Central memory CD4-positive, alpha-beta T cell (primary cell): ENCODE measurements around the gene POLD1.

Experiments used
- DNase-seq: peaks from one replicate; pipeline ENCODE4 v3.0.0; 2022

Gene POLD1

GRCh38 chr19:50419022-50419579, 35.0 kb downstream of the POLD1 start:
- DNase-seq, result no peak

GRCh38 chr19:50419580-50420035, 35.5 kb downstream of the POLD1 start:
- DNase-seq, result no peak

GRCh38 chr19:50420127-50420526, 36.0 kb downstream of the POLD1 start:
- no peak for DNase-seq

GRCh38 chr19:50420808-50421207, 36.7 kb downstream of the POLD1 start:
- DNase-seq, result no peak

DNA sequence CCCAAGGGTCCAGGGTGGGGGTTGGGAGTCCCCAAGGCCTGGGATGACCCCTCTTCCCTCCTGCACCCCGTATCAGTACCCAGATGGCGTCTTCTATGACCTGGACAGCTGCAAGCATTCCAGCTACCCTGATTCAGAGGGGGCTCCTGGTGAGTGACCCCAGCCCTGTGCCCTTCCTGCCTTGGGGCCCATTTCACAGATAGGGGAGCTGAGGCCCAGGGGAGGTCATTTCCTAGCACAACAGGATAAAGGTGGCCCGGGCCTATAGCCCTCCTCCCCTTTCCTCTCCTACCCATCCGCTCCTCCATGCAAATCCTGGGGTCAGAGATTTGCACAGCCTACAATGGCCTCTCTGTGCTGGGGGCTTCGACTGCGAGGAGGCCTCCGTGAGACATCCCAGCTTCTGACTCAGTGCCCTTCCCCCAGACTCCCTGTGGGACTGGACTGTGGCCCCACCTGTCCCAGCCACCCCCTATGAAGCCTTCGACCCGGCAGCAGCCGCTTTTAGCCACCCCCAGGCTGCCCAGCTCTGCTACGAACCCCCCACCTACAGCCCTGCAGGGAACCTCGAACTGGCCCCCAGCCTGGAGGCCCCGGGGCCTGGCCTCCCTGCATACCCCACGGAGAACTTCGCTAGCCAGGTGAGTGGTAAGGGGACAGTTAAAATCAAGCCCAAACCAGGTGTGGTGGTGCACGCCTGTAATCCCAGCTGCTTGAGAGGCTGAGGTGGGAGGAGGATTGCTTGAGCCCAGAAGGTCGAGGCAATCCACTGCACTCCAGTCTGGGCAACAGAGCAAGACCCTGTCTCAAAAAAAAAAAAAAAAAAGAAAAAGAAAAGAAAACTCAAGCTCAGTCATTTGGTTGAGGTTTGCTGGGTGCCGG, 38.5 kb downstream of the POLD1 start:
- no peak for DNase-seq

DNA sequence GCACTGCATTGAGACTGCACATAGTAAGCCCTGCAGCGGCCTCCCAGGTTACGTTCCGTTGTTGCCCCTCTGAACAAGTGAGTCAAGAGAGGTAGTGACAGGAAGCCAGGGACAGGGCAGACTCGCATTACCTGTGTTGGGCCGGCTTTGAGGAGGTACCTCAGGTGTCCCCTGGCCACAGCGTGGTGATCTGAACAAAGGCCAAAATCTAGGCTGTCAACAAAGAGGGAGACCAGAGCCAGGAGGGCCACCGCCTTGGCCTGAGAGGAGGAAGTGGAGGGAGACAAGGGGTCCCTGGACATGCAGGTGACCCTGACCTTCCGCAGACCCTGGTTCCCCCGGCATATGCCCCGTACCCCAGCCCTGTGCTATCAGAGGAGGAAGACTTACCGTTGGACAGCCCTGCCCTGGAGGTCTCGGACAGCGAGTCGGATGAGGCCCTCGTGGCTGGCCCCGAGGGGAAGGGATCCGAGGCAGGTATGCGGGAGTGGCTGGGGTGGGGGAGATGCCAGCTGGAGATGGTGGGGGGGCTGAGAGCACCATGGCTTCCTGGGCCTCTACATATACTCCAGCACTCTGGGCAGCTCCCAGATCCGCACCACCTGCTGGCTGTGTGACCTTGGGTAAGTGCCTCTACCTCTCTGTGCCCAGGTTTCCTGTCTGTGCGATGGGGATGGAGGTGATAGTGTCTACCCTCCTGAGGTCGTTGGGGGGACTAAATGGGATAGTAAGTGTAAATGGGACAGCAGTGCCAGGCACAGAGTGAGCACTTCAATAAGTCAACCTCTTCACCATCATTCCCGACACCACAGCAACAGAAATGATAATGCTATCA, 39.3 kb downstream of the POLD1 start:
- no peak for DNase-seq

DNA sequence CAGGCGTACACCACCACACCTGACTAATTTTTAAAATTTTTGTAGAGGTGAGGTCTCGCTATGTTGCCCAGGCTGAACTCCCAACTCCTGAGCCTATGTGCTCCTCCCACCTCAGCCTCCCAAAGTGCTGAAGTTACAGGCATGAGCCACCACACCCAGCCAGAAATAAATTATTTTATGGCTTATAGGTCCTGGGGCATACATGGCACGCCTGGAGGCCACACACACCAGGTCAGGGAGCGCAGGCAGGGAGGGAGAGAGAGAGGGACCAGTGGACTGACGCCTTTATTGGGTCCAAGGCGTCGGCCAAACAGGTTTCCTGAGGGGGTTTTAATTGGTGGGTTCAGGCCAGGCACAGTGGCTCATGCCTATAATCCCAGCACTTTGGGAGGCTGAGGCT, 41.4 kb downstream of the POLD1 start:
- no peak for DNase-seq

- DNase-seq, result no peak
These were observed 43.3 kb downstream of the POLD1 start for GRCh38 chr19:50427318-50427925.

DNA sequence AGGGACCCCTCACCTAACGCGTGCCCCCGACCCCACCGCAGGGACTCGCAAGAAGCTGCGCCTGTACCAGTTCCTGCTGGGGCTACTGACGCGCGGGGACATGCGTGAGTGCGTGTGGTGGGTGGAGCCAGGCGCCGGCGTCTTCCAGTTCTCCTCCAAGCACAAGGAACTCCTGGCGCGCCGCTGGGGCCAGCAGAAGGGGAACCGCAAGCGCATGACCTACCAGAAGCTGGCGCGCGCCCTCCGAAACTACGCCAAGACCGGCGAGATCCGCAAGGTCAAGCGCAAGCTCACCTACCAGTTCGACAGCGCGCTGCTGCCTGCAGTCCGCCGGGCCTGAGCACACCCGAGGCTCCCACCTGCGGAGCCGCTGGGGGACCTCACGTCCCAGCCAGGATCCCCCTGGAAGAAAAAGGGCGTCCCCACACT, 43.9 kb downstream of the POLD1 start:
- DNase-seq, result peak; percentile 14

DNA sequence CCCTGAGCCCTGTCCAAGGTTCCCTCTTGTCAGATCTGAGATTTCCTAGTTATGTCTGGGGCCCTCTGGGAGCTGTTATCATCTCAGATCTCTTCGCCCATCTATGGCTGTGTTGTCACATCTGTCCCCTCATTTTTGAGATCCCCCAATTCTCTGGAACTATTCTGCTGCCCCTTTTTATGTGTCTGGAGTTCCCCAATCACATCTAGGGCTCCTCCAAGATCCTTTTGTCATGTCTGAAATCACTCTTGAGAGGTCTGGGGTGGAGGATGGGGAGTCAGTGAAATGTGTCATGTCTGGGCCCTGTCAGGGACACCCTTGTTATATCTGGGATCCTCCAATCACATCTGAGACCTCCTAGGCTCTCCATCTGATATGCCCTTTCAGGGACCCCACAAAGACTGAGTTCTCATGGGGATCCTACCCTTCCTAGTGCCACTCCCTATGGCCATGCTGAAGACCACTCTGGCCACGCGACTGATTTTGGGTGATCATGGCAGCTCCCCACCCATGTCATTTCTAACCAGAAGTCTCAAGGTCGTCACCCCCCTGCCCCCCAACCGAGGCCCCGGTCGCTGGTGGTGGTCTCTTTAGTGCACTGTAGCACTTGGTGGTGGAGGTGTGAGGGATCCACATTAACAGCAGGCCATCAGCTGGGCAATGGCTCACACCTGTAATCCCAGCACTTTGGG, 44.8 kb downstream of the POLD1 start:
- DNase-seq, result no peak

DNA sequence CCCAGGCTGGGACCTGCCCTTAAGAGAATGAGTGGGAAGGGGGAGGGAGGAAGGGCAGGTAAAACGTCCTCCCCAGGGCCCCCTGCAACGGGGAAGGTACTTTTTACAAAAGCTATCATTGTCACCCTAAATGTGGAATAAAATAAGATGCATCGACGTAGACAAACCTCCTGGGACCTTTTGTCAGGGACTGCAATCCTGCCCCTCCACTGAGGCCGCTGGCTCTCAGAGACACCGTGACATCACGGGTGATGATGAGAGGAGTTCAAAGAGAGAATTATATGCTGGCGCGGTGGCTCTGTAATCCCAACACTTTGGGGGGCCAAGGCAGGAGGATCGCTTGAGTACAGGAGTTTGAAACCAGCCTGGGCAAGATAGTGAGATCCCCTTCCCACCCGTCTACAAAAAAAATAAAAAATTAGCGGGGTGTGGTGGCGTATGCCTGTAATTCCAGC, 46.8 kb downstream of the POLD1 start:
- DNase-seq, result no peak

GRCh38 chr19:50431343-50432220, 47.4 kb downstream of the POLD1 start:
- peak; percentile 82 for DNase-seq

DNA sequence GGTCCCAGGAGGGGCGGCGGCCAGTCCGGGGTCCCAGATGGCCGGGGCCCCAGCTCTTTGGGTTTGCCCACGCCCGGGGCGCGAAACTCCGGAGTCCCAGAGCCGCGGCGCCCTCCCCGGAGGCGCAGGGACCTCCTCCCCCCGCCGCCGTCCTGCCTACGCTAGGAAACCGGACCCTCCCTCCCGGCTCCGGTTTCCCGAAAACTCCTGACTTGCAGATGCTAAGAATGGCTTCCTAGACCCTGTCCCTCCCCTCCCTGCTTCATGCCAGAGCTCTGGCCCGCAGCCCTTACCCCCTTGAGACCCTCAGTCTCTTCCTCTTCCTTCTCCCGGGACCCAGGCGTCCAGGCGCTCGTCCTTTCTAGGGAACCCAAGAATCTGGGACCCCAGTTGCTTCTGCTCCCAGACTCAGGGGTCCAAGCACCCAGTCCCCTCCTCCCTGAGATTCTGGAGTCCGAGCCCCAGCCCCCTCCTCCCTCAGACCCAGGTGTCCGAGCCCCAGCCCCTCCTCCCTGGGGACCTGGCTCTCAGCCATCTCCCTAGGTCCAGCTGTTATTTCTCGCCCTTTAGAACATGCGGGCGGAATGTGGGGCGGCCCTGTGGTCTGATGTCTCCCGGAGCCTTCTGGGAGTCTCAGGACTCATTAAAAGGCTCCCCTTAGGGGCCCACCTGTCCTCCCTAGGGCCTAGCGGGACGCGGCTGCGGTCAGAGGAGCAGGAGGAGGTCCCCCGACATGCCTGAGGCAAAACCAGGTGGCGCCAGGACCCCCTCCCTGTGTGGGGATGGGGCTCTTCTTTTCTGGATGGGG, 48.3 kb downstream of the POLD1 start, which contains the start of gene MYBPC2:
MYBPC2 (plus strand) TSS at position 672 of the 808 bp plus-strand sequence; CDS start at position 734, 62 bp downstream.
- no peak for DNase-seq

DNA sequence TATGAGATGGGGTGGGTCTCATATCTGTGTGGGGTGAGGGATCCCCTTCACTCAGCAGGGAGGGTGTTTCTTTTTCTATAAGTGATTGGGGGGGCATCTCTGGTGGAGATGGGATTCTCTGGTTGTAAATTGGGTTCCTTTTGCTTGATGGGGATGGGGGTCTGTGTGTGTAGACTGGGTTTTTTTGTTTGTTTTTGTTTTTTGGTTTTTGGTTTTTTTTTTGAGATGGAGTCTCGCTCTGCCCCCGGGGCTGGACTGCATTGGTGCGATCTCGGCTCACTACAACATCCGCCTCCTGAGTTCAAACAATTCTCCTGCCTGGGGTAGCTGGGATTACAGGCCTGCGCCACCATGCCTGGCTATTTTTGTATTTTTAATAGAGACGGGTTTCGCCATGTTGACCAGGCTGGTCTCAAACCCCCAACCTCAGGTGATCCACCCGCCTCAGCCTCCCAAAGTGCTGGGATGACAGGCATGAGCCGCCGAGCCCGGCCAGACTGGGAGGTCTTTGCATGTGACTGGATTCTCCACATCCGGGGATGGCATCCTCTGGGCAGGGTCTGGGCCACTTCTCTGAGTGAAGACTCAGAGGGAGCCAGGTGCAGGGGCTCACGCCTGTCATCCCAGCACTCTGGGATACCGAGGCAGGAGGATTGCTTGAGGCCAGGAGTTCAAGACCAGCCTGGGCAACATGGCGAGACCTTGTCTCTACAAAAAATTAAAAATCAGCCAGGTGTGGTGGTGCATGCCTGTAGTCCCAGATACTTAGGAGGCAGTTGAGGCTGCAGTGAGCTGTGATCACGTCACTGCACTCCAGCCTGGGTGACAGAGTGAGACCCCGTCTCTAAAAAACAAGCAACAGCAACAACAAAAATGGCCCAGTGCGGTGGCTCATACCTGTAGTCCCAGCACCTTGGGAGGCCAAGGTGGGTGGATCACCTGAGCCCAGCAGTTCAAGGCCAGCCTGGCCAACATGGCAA, 49.3 kb downstream of the POLD1 start:
- no peak for DNase-seq

- no peak for DNase-seq
These were observed 50.4 kb downstream of the POLD1 start for GRCh38 chr19:50434525-50434924.

DNA sequence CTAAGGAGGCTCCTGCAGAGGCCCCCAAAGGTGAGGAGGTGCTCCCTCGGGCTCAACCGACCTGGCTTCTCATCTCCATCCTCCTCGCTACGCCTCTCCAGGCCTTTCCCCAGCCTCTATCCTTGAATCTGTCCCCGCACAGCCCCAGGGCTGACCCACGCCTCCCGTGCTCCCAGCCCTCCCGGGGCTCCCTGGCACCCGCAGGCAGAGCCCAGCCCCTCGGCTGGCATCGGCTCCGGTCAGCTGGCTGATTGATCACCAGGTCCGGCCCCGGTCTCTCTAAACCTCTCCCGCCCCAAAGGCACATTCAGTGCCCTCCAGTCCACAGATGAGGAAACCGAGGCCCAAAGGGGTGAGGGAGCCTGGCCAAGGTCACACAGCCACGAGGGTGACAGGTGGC, 51.1 kb downstream of the POLD1 start:
- no peak for DNase-seq

GRCh38 chr19:50435627-50436026, 51.5 kb downstream of the POLD1 start:
- DNase-seq, result no peak

DNA sequence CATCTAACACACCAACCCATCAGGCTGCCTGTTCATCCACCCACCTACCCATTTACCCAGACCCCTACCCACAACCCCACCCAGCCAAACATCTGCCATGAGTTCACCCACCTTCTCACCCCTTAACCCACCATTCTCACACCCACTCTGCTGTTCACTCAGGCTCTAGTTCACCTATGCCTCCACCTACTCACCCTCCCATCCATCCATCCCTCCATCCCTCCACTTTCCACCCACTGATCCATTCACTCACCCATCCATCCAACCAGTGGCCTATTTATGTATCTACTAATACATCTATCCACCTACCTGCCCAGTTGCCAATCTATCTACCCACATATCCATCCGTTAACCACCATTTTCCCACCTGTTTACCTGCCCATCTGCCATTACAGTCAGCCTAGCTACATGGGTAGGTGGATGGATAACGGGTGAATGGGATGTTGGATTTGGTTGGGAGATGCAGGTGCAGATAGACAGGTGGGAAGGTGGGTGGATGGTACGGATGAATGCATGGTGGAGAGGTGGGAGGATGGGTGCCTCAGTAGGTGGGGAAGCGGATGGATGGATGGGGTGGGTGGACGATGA, 53.8 kb downstream of the POLD1 start:
- DNase-seq, result no peak
